ENCODE measurements around the gene SCARF1. TPM values are rescaled to one million over a fixed set of nuclear protein-coding genes. Genes with fewer than 3 reads are reported as not detected.

Gene SCARF1
- total and polyA plus RNA-seq, 7 donors = 2.0 to 8.9 (median 5.2) TPM

DNA sequence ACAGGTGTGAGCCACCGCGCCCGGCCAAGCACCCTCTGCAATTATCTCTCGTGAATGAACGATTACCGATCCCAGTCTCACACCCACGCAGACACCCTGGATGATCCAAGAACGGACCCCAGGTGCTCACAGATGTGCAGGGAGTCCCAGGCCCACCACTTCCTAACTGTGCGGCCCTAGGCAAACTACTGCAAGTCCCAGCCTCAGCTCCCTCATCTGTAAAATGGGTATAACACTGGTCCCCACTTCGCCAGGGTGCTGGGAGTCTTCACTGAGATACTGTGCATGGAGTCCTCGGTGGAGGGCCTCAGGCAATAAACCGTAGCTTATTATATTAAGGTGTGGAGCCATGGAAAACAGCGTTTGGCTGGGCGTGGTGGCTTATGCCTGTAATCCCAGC, 61.4 kb downstream of the SCARF1 start:
- H3K4me1 ChIP-seq = peaks cover 21% of the 10 kb centered on the region
- DNase-seq (no peak), ATAC-seq (no peak)
- intact Hi-C loops (cut with DNase I) = no loop called here
- no peaks in the 10 kb centered on the region for H3K9me3 ChIP-seq
- WGBS, 3 donors = 91 to 94% (median 93%) methylated on average over 14 of the region's 14 CpGs
- no peak overlapping the region for H3K4me3 ChIP-seq
- TF ChIP-seq, protein P1, sequence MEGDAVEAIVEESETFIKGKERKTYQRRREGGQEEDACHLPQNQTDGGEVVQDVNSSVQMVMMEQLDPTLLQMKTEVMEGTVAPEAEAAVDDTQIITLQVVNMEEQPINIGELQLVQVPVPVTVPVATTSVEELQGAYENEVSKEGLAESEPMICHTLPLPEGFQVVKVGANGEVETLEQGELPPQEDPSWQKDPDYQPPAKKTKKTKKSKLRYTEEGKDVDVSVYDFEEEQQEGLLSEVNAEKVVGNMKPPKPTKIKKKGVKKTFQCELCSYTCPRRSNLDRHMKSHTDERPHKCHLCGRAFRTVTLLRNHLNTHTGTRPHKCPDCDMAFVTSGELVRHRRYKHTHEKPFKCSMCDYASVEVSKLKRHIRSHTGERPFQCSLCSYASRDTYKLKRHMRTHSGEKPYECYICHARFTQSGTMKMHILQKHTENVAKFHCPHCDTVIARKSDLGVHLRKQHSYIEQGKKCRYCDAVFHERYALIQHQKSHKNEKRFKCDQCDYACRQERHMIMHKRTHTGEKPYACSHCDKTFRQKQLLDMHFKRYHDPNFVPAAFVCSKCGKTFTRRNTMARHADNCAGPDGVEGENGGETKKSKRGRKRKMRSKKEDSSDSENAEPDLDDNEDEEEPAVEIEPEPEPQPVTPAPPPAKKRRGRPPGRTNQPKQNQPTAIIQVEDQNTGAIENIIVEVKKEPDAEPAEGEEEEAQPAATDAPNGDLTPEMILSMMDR (IDR thresholded peaks at IDR 0.05) = no peak
- H3K27me3 ChIP-seq (ENCODE audit: insufficient read depth in 3 of 3, low read length in 2 of 3) = no peaks in the 10 kb centered on the region
- no peak overlapping the region for H3K27ac ChIP-seq
- H3K36me3 ChIP-seq (ENCODE audit: insufficient read depth in 1 of 2, low read depth in 1 of 2) = peaks cover 0 to 30% of the 10 kb centered on the region in 2 donors

Other genes with a start within 250 kb of the SCARF1 start
- 100 to 1,000 TPM; 641 to 874 (median 838) TPM for gene YWHAE, start 245.5 kb downstream of the SCARF1 start, total RNA-seq
- 100 to 1,000 TPM; 655 to 927 (median 670) TPM for gene YWHAE, start 245.5 kb downstream of the SCARF1 start, polyA plus RNA-seq
- 10 to 100 TPM; 26.4 to 60.4 (median 33.1) TPM for gene CRK, start 189.5 kb downstream of the SCARF1 start, total RNA-seq
- gene CRK, start 189.5 kb downstream of the SCARF1 start, polyA plus RNA-seq = 10 to 100 TPM; 29.7 to 48.0 (median 40.4) TPM
- 10 to 100 TPM; 68.1 to 82.7 (median 73.2) TPM for gene MYO1C, start 153.0 kb downstream of the SCARF1 start, total RNA-seq
- gene MYO1C, start 153.0 kb downstream of the SCARF1 start, polyA plus RNA-seq = 10 to 100 TPM; 24.0 to 32.7 (median 28.4) TPM
- 10 to 100 TPM; 35.7 to 41.8 (median 40.1) TPM for gene INPP5K, start 129.1 kb downstream of the SCARF1 start, total RNA-seq
- gene INPP5K, start 129.1 kb downstream of the SCARF1 start, polyA plus RNA-seq = 10 to 100 TPM; 25.6 to 45.4 (median 30.9) TPM
- 10 to 100 TPM; 23.7 to 45.0 (median 43.5) TPM for gene PITPNA, start 82.9 kb downstream of the SCARF1 start, total RNA-seq
- 10 to 100 TPM; 23.7 to 43.8 (median 40.0) TPM for gene PITPNA, start 82.9 kb downstream of the SCARF1 start, polyA plus RNA-seq
- gene SLC43A2, start 16.9 kb downstream of the SCARF1 start, total RNA-seq = 10 to 100 TPM; 10.1 to 70.5 (median 30.0) TPM
- gene SLC43A2, start 16.9 kb downstream of the SCARF1 start, polyA plus RNA-seq = 10 to 100 TPM in 2 of 3 donors, 1 to 10 TPM in 1; 9.5 to 21.7 (median 19.0) TPM
- gene RILP, start 4.1 kb upstream of the SCARF1 start, total RNA-seq = 10 to 100 TPM; 23.3 to 44.5 (median 29.8) TPM
- 10 to 100 TPM; 26.8 to 49.9 (median 39.1) TPM for gene RILP, start 4.1 kb upstream of the SCARF1 start, polyA plus RNA-seq
- 100 to 1,000 TPM; 218 to 305 (median 223) TPM for gene PRPF8, start 39.1 kb upstream of the SCARF1 start, total RNA-seq
- gene PRPF8, start 39.1 kb upstream of the SCARF1 start, polyA plus RNA-seq = 100 to 1,000 TPM in 1 of 3 donors, 10 to 100 TPM in 2; 84.8 to 138 (median 90.2) TPM
- 1 to 10 TPM; 1.6 to 2.9 (median 1.9) TPM for gene TLCD2, start 64.6 kb upstream of the SCARF1 start, total RNA-seq
- 1 to 10 TPM; 1.1 to 1.4 (median 1.1) TPM for gene TLCD2, start 64.6 kb upstream of the SCARF1 start, polyA plus RNA-seq
- 10 to 100 TPM; 15.1 to 23.7 (median 20.8) TPM for gene WDR81, start 79.0 kb upstream of the SCARF1 start, total RNA-seq
- gene WDR81, start 79.0 kb upstream of the SCARF1 start, polyA plus RNA-seq = 10 to 100 TPM; 18.1 to 27.9 (median 18.5) TPM
- gene SERPINF2, start 97.1 kb upstream of the SCARF1 start, total RNA-seq = 1 to 10 TPM in 2 of 4 donors, under 1 TPM in 2; 0.74 to 4.0 (median 2.2) TPM
- 1 to 10 TPM; 2.4 to 3.9 (median 3.7) TPM for gene SERPINF2, start 97.1 kb upstream of the SCARF1 start, polyA plus RNA-seq
- 100 to 1,000 TPM; 300 to 485 (median 454) TPM for gene SERPINF1, start 116.3 kb upstream of the SCARF1 start, total RNA-seq
- gene SERPINF1, start 116.3 kb upstream of the SCARF1 start, polyA plus RNA-seq = 100 to 1,000 TPM; 236 to 500 (median 365) TPM
- gene SMYD4, start 184.2 kb upstream of the SCARF1 start, total RNA-seq = 10 to 100 TPM in 2 of 4 donors, 1 to 10 TPM in 2; 8.8 to 18.0 (median 12.7) TPM
- 10 to 100 TPM in 1 of 3 donors, 1 to 10 TPM in 2; 8.0 to 22.4 (median 8.4) TPM for gene SMYD4, start 184.2 kb upstream of the SCARF1 start, polyA plus RNA-seq
- gene RPA1, start 184.3 kb upstream of the SCARF1 start, total RNA-seq = 10 to 100 TPM; 52.6 to 82.1 (median 75.2) TPM
- gene RPA1, start 184.3 kb upstream of the SCARF1 start, polyA plus RNA-seq = 10 to 100 TPM; 22.1 to 49.8 (median 22.7) TPM

Measured in psoas muscle (tissue), 8 donors.